IMR-90 (cell line): ENCODE measurements around the gene RNF2. TPM values are rescaled to one million over a fixed set of nuclear protein-coding genes. Genes with fewer than 3 reads are reported as not detected.

ENCODE experiments used
- ATAC-seq: fragments of 200-7000 bp; cut with Tn5 transposase; 2 replicates; pipeline ENCODE4 v1.9.1; 2020; ENCODE audit warnings: low read depth, mild to moderate bottlenecking, moderate library complexity
- BruUV-seq: library from RNA; stranded (reverse); fragments of 400-500 nt; replicated peaks from 2 replicates; lab custom pipeline; 2021; lab: Mats Ljungman, UMichigan
- CTCF ChIA-PET: fragments of 300-600 bp; formaldehyde crosslinking; extraction: SDS; loops from one replicate; lab custom pipeline; 2021; ENCODE audit warnings: antibody characterized with exemption; lab: Yijun Ruan, JAX
- POLR2A ChIA-PET: fragments of 300-600 bp; sonication (Branson Sonifier 250); formaldehyde crosslinking; loops from one replicate; lab custom pipeline; 2022; ENCODE audit warnings: antibody characterized with exemption; ENCODE audit not compliant: unreplicated experiment; lab: Charles Lee
- DNase-seq: peaks from one replicate; pipeline ENCODE4 v3.0.0; 2013
- H2AFZ ChIP-seq: replicated peaks from 2 replicates; pipeline ENCODE3; 2013; ENCODE audit warnings: low read length, mild to moderate bottlenecking; ENCODE audit not compliant: poor library complexity
- H2AK5ac ChIP-seq: 2 replicates; pipeline ENCODE4 v1.6.1; 2013; ENCODE audit warnings: low read depth, low read length, inconsistent platforms
- H2AK9ac ChIP-seq: replicated peaks from 2 replicates; pipeline ENCODE3; 2013; ENCODE audit warnings: mild to moderate bottlenecking, low read depth, low read length, moderate library complexity; ENCODE audit not compliant: poor library complexity
- H2BK120ac ChIP-seq: 2 replicates; pipeline ENCODE4 v1.6.1; 2013; ENCODE audit warnings: low read depth, low read length, inconsistent platforms
- H2BK15ac ChIP-seq: 3 replicates; pipeline ENCODE4 v1.6.1; 2013; ENCODE audit warnings: low read depth, low read length, inconsistent platforms
- H2BK20ac ChIP-seq: 2 replicates; pipeline ENCODE4 v1.6.1; 2013; ENCODE audit warnings: low read depth, mild to moderate bottlenecking, inconsistent platforms, low read length, moderate library complexity
- H2BK5ac ChIP-seq: 2 replicates; pipeline ENCODE4 v1.6.1; 2013; ENCODE audit warnings: mild to moderate bottlenecking, low read depth, low read length, inconsistent platforms; ENCODE audit not compliant: poor library complexity, severe bottlenecking
- H3K14ac ChIP-seq: replicated peaks from 2 replicates; pipeline ENCODE4 v1.6.1; 2013; ENCODE audit warnings: low read depth, low read length, inconsistent platforms
- H3K18ac ChIP-seq: 2 replicates; pipeline ENCODE4 v1.6.1; 2013; ENCODE audit warnings: low read depth, low read length, control low read depth
- H3K23ac ChIP-seq: 2 replicates; pipeline ENCODE4 v1.6.1; 2013; ENCODE audit warnings: low read depth, low read length, inconsistent platforms
- H3K27ac ChIP-seq: 2 replicates; pipeline ENCODE4 v1.5.1; 2013; ENCODE audit warnings: mild to moderate bottlenecking, control low read depth, low read length; ENCODE audit not compliant: insufficient read depth
- H3K27me3 ChIP-seq: 2 replicates; pipeline ENCODE4 v1.6.1; 2013; ENCODE audit warnings: low read length; ENCODE audit not compliant: control insufficient read depth, insufficient read depth
- H3K36me3 ChIP-seq: 2 replicates; pipeline ENCODE4 v1.6.1; 2013; ENCODE audit warnings: low read length, mixed read lengths; ENCODE audit not compliant: control insufficient read depth, insufficient read depth
- H3K4ac ChIP-seq: 2 replicates; pipeline ENCODE4 v1.6.1; 2013; ENCODE audit warnings: low read depth, low read length, inconsistent platforms
- H3K4me1 ChIP-seq: 2 replicates; pipeline ENCODE4 v1.6.1; 2013; ENCODE audit warnings: low read length, mixed read lengths; ENCODE audit not compliant: control insufficient read depth, insufficient read depth
- H3K4me2 ChIP-seq: 2 replicates; pipeline ENCODE4 v1.6.1; 2013; ENCODE audit warnings: low read depth, mild to moderate bottlenecking, control low read depth, low read length, moderate library complexity
- H3K4me3 ChIP-seq: 2 replicates; pipeline ENCODE4 v1.5.1; 2013; ENCODE audit warnings: low read depth, mild to moderate bottlenecking, control low read depth, low read length, moderate library complexity; ENCODE audit not compliant: insufficient read depth
- H3K56ac ChIP-seq: 2 replicates; pipeline ENCODE4 v1.6.1; 2013; ENCODE audit warnings: low read length, inconsistent platforms; ENCODE audit not compliant: insufficient read depth; ENCODE audit errors: extremely low read depth
- H3K79me1 ChIP-seq, 2 experiments: 2 replicates each; pipeline ENCODE4 v1.6.1; 2013; ENCODE audit warnings: low read length in 2 of 2, inconsistent platforms in 1 of 2, low read depth in 1 of 2
- H3K9ac ChIP-seq: 2 replicates; pipeline ENCODE4 v1.6.1; 2013; ENCODE audit warnings: low read depth, low read length, control low read depth
- H3K9me1 ChIP-seq: 2 replicates; pipeline ENCODE4 v1.6.1; 2013; ENCODE audit warnings: low read length, inconsistent platforms; ENCODE audit not compliant: insufficient read depth
- H3K9me3 ChIP-seq: 2 replicates; pipeline ENCODE4 v1.6.1; 2013; ENCODE audit warnings: low read length; ENCODE audit not compliant: control insufficient read depth, insufficient read depth
- H4K20me1 ChIP-seq: 2 replicates; pipeline ENCODE4 v1.6.1; 2013; ENCODE audit warnings: low read length, inconsistent platforms; ENCODE audit not compliant: insufficient read depth
- H4K5ac ChIP-seq: 2 replicates; pipeline ENCODE4 v1.6.1; 2013; ENCODE audit warnings: mild to moderate bottlenecking, low read depth, low read length, control low read depth
- H4K8ac ChIP-seq, 2 experiments: 2 replicates each; pipeline ENCODE4 v1.6.1; 2013; ENCODE audit warnings: low read depth in 2 of 2, low read length in 2 of 2, control low read depth in 1 of 2, inconsistent platforms in 1 of 2
- H4K91ac ChIP-seq: 2 replicates; pipeline ENCODE4 v1.6.1; 2013; ENCODE audit warnings: low read depth, low read length, inconsistent platforms; ENCODE audit not compliant: insufficient read depth
- BHLHE40 ChIP-seq: fragments of 150-350 bp; IDR thresholded peaks from 2 replicates; pipeline ENCODE4 v1.6.1; 2016; ENCODE audit warnings: mild to moderate bottlenecking, low read depth, low read length
- CEBPB ChIP-seq: IDR thresholded peaks from 2 replicates; pipeline ENCODE4 v1.6.1; 2012; ENCODE audit warnings: low read depth, low read length, improper control_type of control experiment
- POLR2A ChIP-seq: IDR thresholded peaks from 2 replicates; pipeline ENCODE4 v1.6.1; 2012; ENCODE audit warnings: mild to moderate bottlenecking, low read depth, low read length
- RFX5 ChIP-seq: IDR thresholded peaks from 2 replicates; pipeline ENCODE4 v1.8.0; 2012; ENCODE audit warnings: low read depth, mild to moderate bottlenecking, low read length, moderate library complexity
- WGBS, 2 experiments: methylation state at CpG; one replicate each; pipeline versions ENCODE4 v1.1.5 to v1.1.7; 2013; ENCODE audit warnings: missing lambda C conversion rate in 2 of 2; ENCODE audit not compliant: insufficient read length in 1 of 2; ENCODE audit errors: extremely low coverage in 2 of 2; 5-methylcytosine and 5-hydroxymethylcytosine counted together
- dilution Hi-C: fragments of 300-500 bp; cut with HindIII; formaldehyde crosslinking; loops from one replicate; pipeline ENCODE4 v1.14.3; 2018; ENCODE audit warnings: low sequenced_read_pairs; ENCODE audit not compliant: unreplicated experiment
- in situ Hi-C: fragments of 300-500 bp; cut with MboI; formaldehyde crosslinking; loops from 3 replicates; pipeline ENCODE4 v1.14.3; 2019; ENCODE audit warnings: low sequenced_read_pairs, inconsistent platforms, mixed read lengths
- intact Hi-C: fragments of 100-400 bp; cut with micrococcal nuclease; formaldehyde crosslinking; loops from 2 replicates; pipeline ENCODE4 v1.10.0; 2022
- polyA plus RNA-seq, 3 experiments: library from polyadenylated mRNA; depleted of rRNA; stranded (reverse); fragments of >200 nt; gene quantifications; 2 replicates each; pipeline ENCODE4 v1.2.3, GENCODE V29; 2012; ENCODE audit warnings: low replicate concordance in 1 of 3
- total RNA-seq: library from RNA; depleted of rRNA; stranded (reverse); fragments of >200 nt; gene quantifications from 2 replicates; pipeline ENCODE4 v1.2.3, GENCODE V29; 2012

RNF2 gene
- total and polyA plus RNA-seq, 2 of the 4 experiments (the other 2 are of a cell fraction): 22.6 to 48.8 TPM

DNA sequence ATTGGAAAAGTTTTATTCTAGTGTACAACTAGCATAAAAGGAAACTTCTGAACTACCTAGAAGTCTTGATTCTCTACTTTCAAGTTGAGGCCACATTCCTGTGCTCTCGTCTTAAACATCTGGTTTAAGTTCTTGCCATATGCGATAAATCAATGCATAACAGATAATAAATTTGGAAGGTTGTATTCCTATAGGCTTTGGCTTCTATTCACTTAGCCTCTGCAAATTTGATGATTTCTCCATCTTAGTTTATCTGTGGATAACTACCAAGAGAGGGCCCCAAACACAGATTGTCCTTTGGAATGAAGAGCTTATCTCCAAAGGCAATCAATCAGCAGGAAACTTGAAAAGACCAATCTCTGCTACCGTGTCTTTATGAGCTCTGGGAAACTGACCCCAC is 11.7 kb upstream of the RNF2 start:
- H2BK5ac ChIP-seq: no peak overlapping the region
- no peak for TF ChIP-seq RFX5
- TF ChIP-seq BHLHE40: no peak
- TF ChIP-seq POLR2A: no peak
- no peak for TF ChIP-seq CEBPB
- no peak overlapping the region for H2BK120ac ChIP-seq
- no peak overlapping the region for H3K27ac ChIP-seq
- H3K9me1 ChIP-seq: no peaks in the 10 kb centered on the region
- H4K5ac ChIP-seq: no peak overlapping the region
- H3K4me1 ChIP-seq: no peaks in the 10 kb centered on the region
- no peak overlapping the region for H4K91ac ChIP-seq
- H3K36me3 ChIP-seq: no peaks in the 10 kb centered on the region
- no peak overlapping the region for H3K4ac ChIP-seq
- no peaks in the 10 kb centered on the region for H3K79me1 ChIP-seq
- H3K18ac ChIP-seq: no peak overlapping the region
- no peak overlapping the region for H2AK5ac ChIP-seq
- H3K14ac ChIP-seq: no peak overlapping the region
- dilution Hi-C loops: no loop called here
- no peak overlapping the region for H3K23ac ChIP-seq
- no peak overlapping the region for H2AFZ ChIP-seq
- no peak overlapping the region for H3K4me3 ChIP-seq
- no peak overlapping the region for H4K8ac ChIP-seq
- POLR2A ChIA-PET: no interaction called here
- peaks cover 2% of the 10 kb centered on the region; the same call in 1 of the 2 replicates for H3K27me3 ChIP-seq
- in situ Hi-C loops: no loop called here
- WGBS, 2 experiments: no CpG with 5 or more reads among the region's 3 CpGs
- DNase-seq (no peak), ATAC-seq (no peak)
- no peaks in the 10 kb centered on the region for H4K20me1 ChIP-seq
- intact Hi-C loops: no loop called here
- no peak overlapping the region for H3K9ac ChIP-seq
- H2AK9ac ChIP-seq: no peak overlapping the region
- H2BK20ac ChIP-seq: no peak overlapping the region
- no peaks in the 10 kb centered on the region for H3K9me3 ChIP-seq
- CTCF ChIA-PET: no interaction called here
- H3K56ac ChIP-seq: no peak overlapping the region
- BruUV-seq: no TSS peak
- H3K4me2 ChIP-seq: no peak overlapping the region
- H2BK15ac ChIP-seq: no peak overlapping the region
